Measurements from ENCODE around the gene PIGU. TPM values are rescaled to one million over a fixed set of nuclear protein-coding genes. Genes with fewer than 3 reads are reported as not detected.
A peak's percentile ranks its signal among the peaks of the same experiment; 100 is the strongest.
"Not testable (repeated sequence)": the region's sequence is repeated elsewhere in the genome, so short reads cannot be mapped to it uniquely, and the experiment has no call there.

The PIGU gene, protein sequence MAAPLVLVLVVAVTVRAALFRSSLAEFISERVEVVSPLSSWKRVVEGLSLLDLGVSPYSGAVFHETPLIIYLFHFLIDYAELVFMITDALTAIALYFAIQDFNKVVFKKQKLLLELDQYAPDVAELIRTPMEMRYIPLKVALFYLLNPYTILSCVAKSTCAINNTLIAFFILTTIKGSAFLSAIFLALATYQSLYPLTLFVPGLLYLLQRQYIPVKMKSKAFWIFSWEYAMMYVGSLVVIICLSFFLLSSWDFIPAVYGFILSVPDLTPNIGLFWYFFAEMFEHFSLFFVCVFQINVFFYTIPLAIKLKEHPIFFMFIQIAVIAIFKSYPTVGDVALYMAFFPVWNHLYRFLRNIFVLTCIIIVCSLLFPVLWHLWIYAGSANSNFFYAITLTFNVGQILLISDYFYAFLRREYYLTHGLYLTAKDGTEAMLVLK
- 10 to 100 TPM in 3 of 4 donors, 1 to 10 TPM in 1; 9.5 to 15.0 (median 10.6) TPM for total RNA-seq
- 10 to 100 TPM; 16.4 to 34.2 (median 17.1) TPM for polyA plus RNA-seq
- long read RNA-seq, donor 1, partial matches to known transcripts: 1 of 3 reads
- long read RNA-seq, donor 1, other reads (novel, unspliced or antisense): 0 of 3 reads
- long read RNA-seq, donor 2, transcript PIGU-201 (12 exons, 1,632 nt): major isoform, 7 of 8 reads
- long read RNA-seq, donor 2, partial matches to known transcripts: 0 of 8 reads
- long read RNA-seq, donor 2, other reads (novel, unspliced or antisense): 0 of 8 reads

DNA sequence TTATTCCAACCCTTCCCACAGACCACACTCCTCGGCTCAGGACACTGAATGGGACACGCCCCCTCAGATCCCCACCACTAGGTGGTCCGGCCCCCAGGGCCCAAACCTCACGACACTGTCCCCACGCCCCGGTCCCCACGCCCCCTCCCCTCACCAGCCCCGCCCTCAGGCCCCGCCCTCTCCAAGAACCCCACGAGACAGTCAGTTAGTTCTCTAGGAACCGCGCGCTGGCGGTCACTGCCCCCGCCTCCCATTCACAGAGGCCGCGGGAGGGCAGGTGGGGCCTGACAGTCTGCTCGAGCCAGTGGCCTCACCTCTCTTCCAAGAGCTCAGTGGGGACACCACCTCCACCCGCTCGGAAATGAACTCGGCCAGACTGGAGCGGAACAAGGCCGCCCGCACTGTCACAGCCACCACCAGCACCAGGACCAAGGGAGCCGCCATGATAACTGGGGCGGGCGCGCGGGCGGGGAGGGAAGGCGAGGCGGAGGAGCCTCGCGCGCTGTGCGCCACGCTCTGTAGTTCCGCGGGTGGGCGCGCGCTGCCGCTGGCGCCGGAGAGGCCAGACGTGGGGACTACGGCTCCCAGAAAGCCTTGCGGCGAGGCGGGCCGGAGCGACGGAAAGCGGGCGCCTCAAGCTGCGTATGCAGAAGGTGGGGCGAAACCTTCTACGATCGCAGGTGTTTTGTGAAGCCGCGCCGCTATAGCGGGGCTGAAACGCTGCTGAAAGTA lies at the start of gene PIGU:
TSS of gene PIGU (minus strand) at position 451 of the 732 bp plus-strand sequence. CDS start at position 444, 7 bp downstream.
- TF ChIP-seq, protein P1, sequence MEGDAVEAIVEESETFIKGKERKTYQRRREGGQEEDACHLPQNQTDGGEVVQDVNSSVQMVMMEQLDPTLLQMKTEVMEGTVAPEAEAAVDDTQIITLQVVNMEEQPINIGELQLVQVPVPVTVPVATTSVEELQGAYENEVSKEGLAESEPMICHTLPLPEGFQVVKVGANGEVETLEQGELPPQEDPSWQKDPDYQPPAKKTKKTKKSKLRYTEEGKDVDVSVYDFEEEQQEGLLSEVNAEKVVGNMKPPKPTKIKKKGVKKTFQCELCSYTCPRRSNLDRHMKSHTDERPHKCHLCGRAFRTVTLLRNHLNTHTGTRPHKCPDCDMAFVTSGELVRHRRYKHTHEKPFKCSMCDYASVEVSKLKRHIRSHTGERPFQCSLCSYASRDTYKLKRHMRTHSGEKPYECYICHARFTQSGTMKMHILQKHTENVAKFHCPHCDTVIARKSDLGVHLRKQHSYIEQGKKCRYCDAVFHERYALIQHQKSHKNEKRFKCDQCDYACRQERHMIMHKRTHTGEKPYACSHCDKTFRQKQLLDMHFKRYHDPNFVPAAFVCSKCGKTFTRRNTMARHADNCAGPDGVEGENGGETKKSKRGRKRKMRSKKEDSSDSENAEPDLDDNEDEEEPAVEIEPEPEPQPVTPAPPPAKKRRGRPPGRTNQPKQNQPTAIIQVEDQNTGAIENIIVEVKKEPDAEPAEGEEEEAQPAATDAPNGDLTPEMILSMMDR (IDR thresholded peaks at IDR 0.05): peak; percentile 22
- intact Hi-C loops (cut with DNase I): no loop called here
- WGBS, 3 donors: 0 to 1% (median 1%) methylated on average over 57 to 64 of the region's 64 CpGs
- ATAC-seq: peak; percentile 99 to 100 (median 100)
- Histone ChIP-seq H3K4me1 (peaks cover 12% of the 10 kb centered on the region), H3K4me3 (peak within 1 kb of the TSS; percentile 83), H3K27me3 (ENCODE audit: insufficient read depth in 3 of 3, low read length in 2 of 3) (no peaks in the 10 kb centered on the region), H3K36me3 (ENCODE audit: insufficient read depth in 1 of 2, low read depth in 1 of 2) (no peaks in the 10 kb centered on the region), H3K27ac (peak within 1 kb of the TSS; percentile 81), H3K9me3 (no peaks in the 10 kb centered on the region)
- peak; percentile 96 to 97 for DNase-seq

DNA sequence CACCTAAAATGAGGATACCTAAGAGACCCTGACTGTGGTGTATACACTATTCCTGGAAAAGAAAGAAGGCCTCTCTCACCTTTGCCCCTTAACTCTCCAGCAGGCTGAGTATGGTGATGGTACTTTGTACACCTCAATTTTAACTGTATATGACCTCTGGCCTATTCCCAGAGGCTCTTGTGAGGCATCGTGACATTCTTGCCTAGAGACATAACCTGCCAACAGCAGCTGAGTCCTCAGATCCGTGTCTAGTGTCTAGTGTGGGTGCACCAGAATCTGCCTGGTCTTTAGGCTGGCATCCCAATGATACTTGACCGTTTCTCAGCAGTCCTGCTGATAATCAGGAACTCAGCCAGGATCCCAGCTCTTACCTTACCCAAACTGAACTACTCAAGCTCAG lies 47.3 kb upstream of the PIGU start:
- H3K36me3 ChIP-seq (ENCODE audit: insufficient read depth in 1 of 2, low read depth in 1 of 2): peaks cover 0 to 86% of the 10 kb centered on the region in 2 donors
- H3K4me1 ChIP-seq: peaks cover 11% of the 10 kb centered on the region
- no peak for DNase-seq
- 29 to 48% (median 36%) methylated on average over 3 of the region's 3 CpGs for WGBS, 3 donors
- TF ChIP-seq, protein P1 (IDR thresholded peaks at IDR 0.05): no peak
- H3K9me3 ChIP-seq: no peaks in the 10 kb centered on the region
- intact Hi-C loops (cut with DNase I): no loop called here
- no peak overlapping the region for H3K4me3 ChIP-seq
- ATAC-seq: peak in 2 of 4 donors; percentile 11 to 43
- no peak overlapping the region for H3K27ac ChIP-seq
- no peaks in the 10 kb centered on the region for H3K27me3 ChIP-seq (ENCODE audit: insufficient read depth in 3 of 3, low read length in 2 of 3)

DNA sequence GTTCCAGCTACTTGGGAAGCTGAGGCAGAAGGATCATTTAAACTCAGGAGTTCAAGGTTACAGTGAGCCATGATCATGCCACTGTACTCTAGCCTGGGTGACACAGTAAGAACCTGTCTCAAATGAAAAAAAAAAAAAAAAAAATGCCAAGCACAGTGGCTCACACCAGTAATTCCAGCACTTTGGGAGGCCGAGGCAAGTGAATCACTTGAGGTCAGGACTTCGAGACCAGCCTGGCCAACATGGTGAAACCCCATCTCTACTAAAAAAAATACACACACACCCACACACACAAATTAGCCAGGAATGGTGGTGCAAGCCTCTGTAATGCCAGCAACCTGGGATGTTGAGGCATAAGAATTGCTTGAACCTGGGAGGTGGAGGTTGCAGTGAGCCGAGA lies 45.7 kb upstream of the PIGU start:
- peak in 2 of 4 donors; percentile 35 to 40 for ATAC-seq
- H3K4me1 ChIP-seq: peaks cover 11% of the 10 kb centered on the region
- H3K9me3 ChIP-seq; H3K27ac ChIP-seq; H3K27me3 ChIP-seq (ENCODE audit: insufficient read depth in 3 of 3, low read length in 2 of 3); DNase-seq; intact Hi-C loops (cut with DNase I); H3K4me3 ChIP-seq: not testable (repeated sequence)
- H3K36me3 ChIP-seq (ENCODE audit: insufficient read depth in 1 of 2, low read depth in 1 of 2): peaks cover 0 to 82% of the 10 kb centered on the region in 2 donors
- 59 to 75% (median 66%) methylated on average over 3 of the region's 3 CpGs for WGBS, 3 donors

DNA sequence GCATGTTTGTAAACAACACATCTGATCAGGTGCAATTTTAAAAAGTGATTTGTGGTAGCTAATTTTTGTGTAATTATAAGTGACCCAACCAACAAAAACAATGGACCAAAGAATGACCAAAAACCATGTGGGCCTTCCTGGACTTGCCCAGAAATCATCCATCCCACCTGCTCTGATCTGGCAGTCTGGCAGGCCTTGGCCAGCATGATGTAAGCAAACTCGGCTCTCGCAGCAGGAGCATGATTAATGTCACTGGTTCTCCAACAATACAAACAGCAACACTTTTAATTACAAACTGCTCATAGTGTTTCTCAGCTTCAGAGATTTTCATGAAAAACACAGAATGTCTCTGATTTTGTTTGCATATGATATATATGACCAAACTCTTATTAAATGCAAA lies 43.4 kb upstream of the PIGU start:
- Histone ChIP-seq H3K27ac (no peak overlapping the region), H3K36me3 (ENCODE audit: insufficient read depth in 1 of 2, low read depth in 1 of 2) (peaks cover 0 to 82% of the 10 kb centered on the region in 2 donors), H3K4me3 (no peak overlapping the region), H3K27me3 (ENCODE audit: insufficient read depth in 3 of 3, low read length in 2 of 3) (no peaks in the 10 kb centered on the region), H3K9me3 (no peaks in the 10 kb centered on the region), H3K4me1 (peaks cover 11% of the 10 kb centered on the region)
- intact Hi-C loops (cut with DNase I): no loop called here
- DNase-seq (no peak), ATAC-seq (peak in 2 of 4 donors; percentile 46 to 61)
- TF ChIP-seq, protein P1 (IDR thresholded peaks at IDR 0.05): no peak
- WGBS, 3 donors: 20 to 51% (median 21%) methylated on average over 2 of the region's 2 CpGs

DNA sequence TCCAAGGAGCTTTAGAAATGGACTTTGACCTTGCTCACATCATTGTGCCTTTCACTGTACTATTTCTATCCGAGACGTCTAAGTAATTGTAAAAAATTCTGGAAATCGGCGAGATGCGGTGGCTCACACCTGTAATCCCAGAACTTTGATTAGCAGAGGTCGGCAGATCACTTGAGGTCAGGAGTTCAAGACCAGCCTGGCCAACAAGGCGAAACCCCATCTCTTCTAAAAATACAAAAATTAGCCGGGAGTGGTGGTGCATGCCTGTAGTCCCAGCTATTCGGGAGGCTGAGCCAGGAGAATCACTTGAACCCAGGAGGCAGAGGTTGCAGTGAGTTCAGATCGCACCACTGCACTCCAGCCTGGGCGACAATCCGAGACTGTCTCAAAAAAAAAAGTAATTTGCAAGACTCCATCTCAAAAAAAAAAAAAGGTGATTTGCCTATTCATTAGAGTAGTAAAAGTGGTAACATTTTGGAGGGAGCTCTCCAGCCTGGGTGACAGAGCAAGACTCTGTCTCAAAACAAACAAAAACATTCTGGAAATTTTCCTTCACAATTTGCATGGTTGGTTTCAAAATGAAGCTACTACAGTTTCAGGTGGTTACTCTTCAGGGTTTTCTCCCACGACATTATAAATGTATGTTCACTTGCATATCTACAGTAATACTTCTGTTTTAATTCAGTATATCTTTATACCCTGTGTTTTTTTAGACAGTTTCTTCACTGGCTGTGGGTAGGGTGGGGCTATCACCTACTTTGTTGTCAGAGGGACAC lies 42.5 kb upstream of the PIGU start:
- intact Hi-C loops (cut with DNase I); H3K9me3 ChIP-seq; H3K27me3 ChIP-seq (ENCODE audit: insufficient read depth in 3 of 3, low read length in 2 of 3); ATAC-seq; DNase-seq; H3K4me3 ChIP-seq; H3K27ac ChIP-seq: not testable (repeated sequence)
- peaks cover 0 to 82% of the 10 kb centered on the region in 2 donors for H3K36me3 ChIP-seq (ENCODE audit: insufficient read depth in 1 of 2, low read depth in 1 of 2)
- peaks cover 11% of the 10 kb centered on the region for H3K4me1 ChIP-seq
- WGBS, 3 donors: 85 to 95% (median 85%) methylated on average over 13 of the region's 13 CpGs

All from psoas muscle (tissue), 8 donors.